H9 (cell line): ENCODE measurements around the gene KIF13A. TPM values are rescaled to one million over a fixed set of nuclear protein-coding genes. Genes with fewer than 3 reads are reported as not detected.

Source experiments
- DNase-seq: peaks from one replicate; pipeline ENCODE4 v3.0.0-alpha.2; 2017
- H2AFZ ChIP-seq: one replicate; pipeline ENCODE4 v1.6.1; 2013; ENCODE audit warnings: mild to moderate bottlenecking, low read length, control low read depth, moderate library complexity
- H2AK5ac ChIP-seq: 2 replicates; pipeline ENCODE4 v1.6.1; 2013; ENCODE audit warnings: low read length, control low read depth, mixed read lengths; ENCODE audit not compliant: insufficient read length
- H2BK120ac ChIP-seq: one replicate; pipeline ENCODE4 v1.6.1; 2013; ENCODE audit warnings: low read depth, mild to moderate bottlenecking, low read length, control low read depth, inconsistent platforms; ENCODE audit not compliant: poor library complexity, severe bottlenecking
- H2BK12ac ChIP-seq: 2 replicates; pipeline ENCODE4 v1.6.1; 2013; ENCODE audit warnings: low read length, control low read depth, mixed read lengths, low read depth; ENCODE audit not compliant: insufficient read length
- H2BK15ac ChIP-seq: 2 replicates; pipeline ENCODE4 v1.6.1; 2013; ENCODE audit warnings: low read depth, low read length, control low read depth
- H2BK20ac ChIP-seq: one replicate; pipeline ENCODE4 v1.6.1; 2013; ENCODE audit warnings: low read depth, mild to moderate bottlenecking, low read length, control low read depth, inconsistent platforms; ENCODE audit not compliant: poor library complexity, severe bottlenecking
- H2BK5ac ChIP-seq: 2 replicates; pipeline ENCODE4 v1.6.1; 2013; ENCODE audit warnings: low read length, control low read depth, mixed read lengths; ENCODE audit not compliant: insufficient read length
- H3K14ac ChIP-seq: 2 replicates; pipeline ENCODE4 v1.6.1; 2013; ENCODE audit warnings: low read length, control low read depth; ENCODE audit not compliant: insufficient read depth
- H3K18ac ChIP-seq: 2 replicates; pipeline ENCODE4 v1.6.1; 2013; ENCODE audit warnings: low read depth, mild to moderate bottlenecking, mixed read lengths, low read length, control low read depth; ENCODE audit not compliant: insufficient read length
- H3K23ac ChIP-seq: 2 replicates; pipeline ENCODE4 v1.6.1; 2013; ENCODE audit warnings: low read length, control low read depth, mixed read lengths, low read depth; ENCODE audit not compliant: insufficient read length
- H3K23me2 ChIP-seq: 2 replicates; pipeline ENCODE4 v1.6.1; 2013; ENCODE audit warnings: low read depth, mild to moderate bottlenecking, mixed read lengths, low read length, control low read depth; ENCODE audit not compliant: insufficient read length, poor library complexity, severe bottlenecking
- H3K27ac ChIP-seq: 2 replicates; pipeline ENCODE4 v1.5.1; 2013; ENCODE audit warnings: low read length, control low read depth, mixed read lengths, low read depth; ENCODE audit not compliant: insufficient read length
- H3K27me3 ChIP-seq: 2 replicates; pipeline ENCODE4 v1.6.1; 2013; ENCODE audit warnings: low read length, control low read depth, inconsistent platforms; ENCODE audit not compliant: insufficient read depth
- H3K4ac ChIP-seq: 2 replicates; pipeline ENCODE4 v1.6.1; 2013; ENCODE audit warnings: low read depth, mild to moderate bottlenecking, control low read depth, inconsistent platforms, low read length, moderate library complexity
- H3K4me1 ChIP-seq: 2 replicates; pipeline ENCODE4 v1.6.1; 2013; ENCODE audit warnings: low read length, control low read depth, inconsistent platforms; ENCODE audit not compliant: insufficient read depth
- H3K4me2 ChIP-seq: 2 replicates; pipeline ENCODE4 v1.6.1; 2013; ENCODE audit warnings: low read length, control low read depth, mixed read lengths; ENCODE audit not compliant: insufficient read length, insufficient read depth
- H3K56ac ChIP-seq: 2 replicates; pipeline ENCODE4 v1.6.1; 2013; ENCODE audit warnings: low read depth, mild to moderate bottlenecking, mixed read lengths, low read length, control low read depth; ENCODE audit not compliant: insufficient read length
- H3K79me1 ChIP-seq: 2 replicates; pipeline ENCODE4 v1.6.1; 2013; ENCODE audit warnings: low read depth, mild to moderate bottlenecking, moderate library complexity, low read length, control low read depth, inconsistent platforms; ENCODE audit not compliant: insufficient read depth, poor library complexity, severe bottlenecking
- H3K79me2 ChIP-seq: 2 replicates; pipeline ENCODE4 v1.6.1; 2013; ENCODE audit warnings: low read length, control low read depth, inconsistent platforms; ENCODE audit not compliant: insufficient read depth
- H3K9ac ChIP-seq: 2 replicates; pipeline ENCODE4 v1.6.1; 2013; ENCODE audit warnings: low read length, control low read depth, mixed read lengths; ENCODE audit not compliant: insufficient read length; ENCODE audit errors: extremely low read depth
- H3K9me3 ChIP-seq: one replicate; pipeline ENCODE4 v1.6.1; 2013; ENCODE audit warnings: low read depth, low read length, inconsistent platforms; ENCODE audit not compliant: control insufficient read depth
- H3T11ph ChIP-seq: one replicate; pipeline ENCODE4 v1.6.1; 2013; ENCODE audit warnings: mild to moderate bottlenecking, low read length, control low read depth, inconsistent platforms
- H4K20me1 ChIP-seq: one replicate; pipeline ENCODE4 v1.6.1; 2013; ENCODE audit not compliant: control insufficient read depth, insufficient read length, insufficient read depth
- H4K5ac ChIP-seq: 2 replicates; pipeline ENCODE4 v1.6.1; 2013; ENCODE audit warnings: low read depth, mild to moderate bottlenecking, mixed read lengths, low read length, control low read depth; ENCODE audit not compliant: insufficient read length
- H4K8ac ChIP-seq: replicated peaks from 2 replicates; pipeline ENCODE4 v1.6.1; 2013; ENCODE audit warnings: low read length, control low read depth, mixed read lengths, low read depth; ENCODE audit not compliant: insufficient read length
- H4K91ac ChIP-seq: 2 replicates; pipeline ENCODE4 v1.6.1; 2013; ENCODE audit warnings: low read depth, mild to moderate bottlenecking, moderate library complexity, mixed read lengths, low read length, control low read depth; ENCODE audit not compliant: insufficient read length
- H3K27ac Mint-ChIP-seq, 3 experiments: 2 replicates in 2 of 3; 3 replicates in 1 of 3; pipeline ENCODE4 v1.8.0; 2020 to 2021; ENCODE audit warnings: mixed read lengths in 3 of 3, mild to moderate bottlenecking in 1 of 3, moderate library complexity in 1 of 3
- H3K27me3 Mint-ChIP-seq: 2 replicates; pipeline ENCODE4 v1.8.0; 2021; ENCODE audit warnings: low read depth, mild to moderate bottlenecking, moderate library complexity, mixed read lengths
- H3K36me3 Mint-ChIP-seq, 3 experiments: 2 replicates in 2 of 3; 3 replicates in 1 of 3; pipeline ENCODE4 v1.8.0; 2020 to 2021; ENCODE audit warnings: low read depth in 3 of 3, mixed read lengths in 3 of 3; ENCODE audit not compliant: insufficient read depth in 1 of 3
- H3K4me1 Mint-ChIP-seq, 2 experiments: 2 replicates each; pipeline ENCODE4 v1.8.0; 2020; ENCODE audit warnings: mixed read lengths in 2 of 2
- H3K4me3 Mint-ChIP-seq, 2 experiments: 2 replicates in 1 of 2; 3 replicates in 1 of 2; pipeline ENCODE4 v1.8.0; 2020 to 2021; ENCODE audit warnings: mild to moderate bottlenecking in 2 of 2, mixed read lengths in 2 of 2, moderate library complexity in 1 of 2
- H3K9me3 Mint-ChIP-seq, 2 experiments: 2 replicates in 1 of 2; 3 replicates in 1 of 2; pipeline ENCODE4 v1.8.0; 2020; ENCODE audit warnings: mild to moderate bottlenecking in 2 of 2, mixed read lengths in 2 of 2, moderate library complexity in 1 of 2
- CTCF ChIP-seq: fragments of 200-600 bp; sonication (generic); conservative IDR thresholded peaks from 3 replicates; pipeline ENCODE4 v1.8.0; 2021; ENCODE audit warnings: antibody characterized with exemption, mild to moderate bottlenecking
- WGBS: extraction: QIAGEN DNeasy Blood & Tissue Kit; methylation state at CpG from one replicate; pipeline ENCODE4 v1.1.7; 2013; ENCODE audit warnings: missing lambda C conversion rate, low lambda C conversion rate, mixed read lengths; ENCODE audit not compliant: insufficient read length; ENCODE audit errors: extremely low coverage; 5-methylcytosine and 5-hydroxymethylcytosine counted together
- total RNA-seq: library from RNA; stranded (reverse); gene quantifications from 2 replicates; pipeline ENCODE4 v1.2.1, GENCODE V29; 2021

Gene KIF13A
- total RNA-seq, 1 experiment from 2014 or later: 38.2 TPM

GRCh38 chr6:18035330-18035854, 48.0 kb upstream of the KIF13A start:
- Mint-ChIP-seq H3K36me3 (no peaks in the 10 kb centered on the region; a peak in 1 of 7 replicates), H3K9me3 (no peaks in the 10 kb centered on the region), H3K27ac (peak overlapping the region in 2 of 3 experiments; percentile 35 to 37; a peak in 2 of 7 replicates), H3K27me3 (no peaks in the 10 kb centered on the region; the same call in 1 of the 2 replicates), H3K4me3 (no peak overlapping the region), H3K4me1 (peaks cover 0 to 2% of the 10 kb centered on the region in 2 experiments; a peak in 1 of 4 replicates)
- H3K79me1 ChIP-seq: no peaks in the 10 kb centered on the region
- H3K27me3 ChIP-seq: no peaks in the 10 kb centered on the region
- no peak overlapping the region for H3K4ac ChIP-seq
- H2AFZ ChIP-seq: no peak overlapping the region
- H2BK5ac ChIP-seq: no peak overlapping the region
- H4K91ac ChIP-seq: no peak overlapping the region
- no peak overlapping the region for H3K9ac ChIP-seq
- peak; percentile 3 for DNase-seq
- no peaks in the 10 kb centered on the region for H3K79me2 ChIP-seq
- no peaks in the 10 kb centered on the region for H3K23me2 ChIP-seq
- no peak overlapping the region for H3K14ac ChIP-seq
- H4K8ac ChIP-seq: no peak overlapping the region
- H3K9me3 ChIP-seq: no peaks in the 10 kb centered on the region
- no peak overlapping the region for H2BK120ac ChIP-seq
- H3K4me1 ChIP-seq: no peaks in the 10 kb centered on the region
- H4K20me1 ChIP-seq: no peaks in the 10 kb centered on the region
- no peak overlapping the region for H3K23ac ChIP-seq
- no peak overlapping the region for H3K18ac ChIP-seq
- H3K56ac ChIP-seq: no peak overlapping the region
- H3T11ph ChIP-seq: no peak overlapping the region
- no peak overlapping the region for H2BK12ac ChIP-seq
- no peak overlapping the region for H4K5ac ChIP-seq
- no CpG with 5 or more reads among the region's 13 CpGs for WGBS
- H3K27ac ChIP-seq: no peak overlapping the region
- no peak for TF ChIP-seq CTCF
- no peak overlapping the region for H2BK15ac ChIP-seq
- no peak overlapping the region for H2BK20ac ChIP-seq
- no peak overlapping the region for H2AK5ac ChIP-seq
- H3K4me2 ChIP-seq: no peak overlapping the region
